HepG2 (cell line): ENCODE measurements around the gene CTNNBL1. TPM values are rescaled to one million over a fixed set of nuclear protein-coding genes. Genes with fewer than 3 reads are reported as not detected.

Experiments
- ARID4A ChIP-seq: sonication (generic); formaldehyde crosslinking; IDR thresholded peaks from 2 replicates; pipeline ENCODE4 v1.5.0; 2020; ENCODE audit warnings: mild to moderate bottlenecking, missing genetic modification reagents, borderline replicate concordance
- CENPT ChIP-seq: sonication (generic); formaldehyde crosslinking; IDR thresholded peaks from 2 replicates; pipeline ENCODE4 v1.8.0; 2022; ENCODE audit warnings: low read depth, mild to moderate bottlenecking, moderate library complexity, missing genetic modification reagents
- CENPX ChIP-seq: sonication (generic); formaldehyde crosslinking; IDR thresholded peaks from 2 replicates; pipeline ENCODE4 v1.9.0; 2021; ENCODE audit warnings: mild to moderate bottlenecking, missing genetic modification reagents, moderate library complexity
- FOXC1 ChIP-seq: sonication (generic); formaldehyde crosslinking; IDR thresholded peaks from 2 replicates; pipeline ENCODE4 v1.8.0; 2022; ENCODE audit warnings: mild to moderate bottlenecking, missing genetic modification reagents, borderline replicate concordance
- IRX3 ChIP-seq: sonication (generic); formaldehyde crosslinking; IDR thresholded peaks from 2 replicates; pipeline ENCODE4 v1.8.1; 2023; ENCODE audit warnings: mild to moderate bottlenecking, low read depth, missing genetic modification reagents, borderline replicate concordance
- ISX ChIP-seq: sonication (generic); formaldehyde crosslinking; conservative IDR thresholded peaks from 2 replicates; pipeline ENCODE4 v1.5.0; 2020; ENCODE audit warnings: missing genetic modification reagents
- KLF13 ChIP-seq: sonication (generic); formaldehyde crosslinking; IDR thresholded peaks from 2 replicates; pipeline ENCODE4 v1.4.0; 2020; ENCODE audit warnings: mild to moderate bottlenecking, missing genetic modification reagents
- KLF6 ChIP-seq: IDR thresholded peaks from 2 replicates; pipeline ENCODE4 v1.8.0; 2016; ENCODE audit warnings: missing biosample characterization, missing genetic modification reagents
- MATR3 ChIP-seq: sonication (generic); formaldehyde crosslinking; IDR thresholded peaks from 2 replicates; pipeline ENCODE4 v1.4.0; 2020; ENCODE audit warnings: missing genetic modification reagents
- MAZ ChIP-seq, 2 experiments: sonication (generic) in 1 of 2; formaldehyde crosslinking in 1 of 2; IDR thresholded peaks; 2 replicates each; pipeline versions ENCODE4 v1.5.0 to v1.6.1; 2012 to 2020; ENCODE audit warnings: low read depth in 2 of 2, mild to moderate bottlenecking in 2 of 2, borderline replicate concordance in 1 of 2, improper control_type of control experiment in 1 of 2, low read length in 1 of 2, missing genetic modification reagents in 1 of 2, moderate library complexity in 1 of 2
- RBM39 ChIP-seq: fragments of 200-400 bp; formaldehyde crosslinking; IDR thresholded peaks from one replicate; pipeline ENCODE4 v1.6.1; 2018; ENCODE audit warnings: antibody characterized with exemption, mild to moderate bottlenecking, low read depth, low read length; ENCODE audit not compliant: poor library complexity, severe bottlenecking
- RELA ChIP-seq: sonication (generic); formaldehyde crosslinking; IDR thresholded peaks from 2 replicates; pipeline ENCODE4 v1.4.0; 2020; ENCODE audit warnings: missing genetic modification reagents
- REXO4 ChIP-seq: sonication (generic); formaldehyde crosslinking; IDR thresholded peaks from 2 replicates; pipeline ENCODE4 v1.8.0; 2022; ENCODE audit warnings: missing genetic modification reagents, mild to moderate bottlenecking, borderline replicate concordance
- RXRA ChIP-seq: sonication (generic); formaldehyde crosslinking; IDR thresholded peaks from 2 replicates; pipeline ENCODE4 v1.5.1; 2020; ENCODE audit warnings: missing genetic modification reagents
- SP5 ChIP-seq: IDR thresholded peaks from 2 replicates; pipeline ENCODE4 v1.6.1; 2016; ENCODE audit warnings: low read depth, borderline replicate concordance
- SRF ChIP-seq: IDR thresholded peaks from 2 replicates; pipeline ENCODE4 v1.6.1; 2011; ENCODE audit warnings: mild to moderate bottlenecking, low read depth, low read length, moderate library complexity
- ZKSCAN1 ChIP-seq: fragments of 150-350 bp; IDR thresholded peaks from 2 replicates; pipeline ENCODE4 v1.6.1; 2014; ENCODE audit warnings: low read length
- ZNF143 ChIP-seq: sonication (generic); formaldehyde crosslinking; IDR thresholded peaks from 2 replicates; pipeline ENCODE4 v1.4.0; 2020; ENCODE audit warnings: missing genetic modification reagents
- ZNF331 ChIP-seq: sonication (generic); formaldehyde crosslinking; IDR thresholded peaks from 2 replicates; pipeline ENCODE4 v1.4.0; 2020; ENCODE audit warnings: missing genetic modification reagents
- ZNF431 ChIP-seq: sonication (generic); formaldehyde crosslinking; IDR thresholded peaks from 2 replicates; pipeline ENCODE4 v1.9.0; 2022; ENCODE audit warnings: missing genetic modification reagents, low read depth, mild to moderate bottlenecking, borderline replicate concordance
- ZNF558 ChIP-seq: sonication (generic); formaldehyde crosslinking; IDR thresholded peaks from 2 replicates; pipeline ENCODE4 v1.9.0; 2022; ENCODE audit warnings: mild to moderate bottlenecking, missing genetic modification reagents, borderline replicate concordance
- ZNF569 ChIP-seq: sonication (generic); formaldehyde crosslinking; IDR thresholded peaks from 2 replicates; pipeline ENCODE4 v1.5.0; 2020; ENCODE audit warnings: mild to moderate bottlenecking, missing genetic modification reagents, moderate library complexity, borderline replicate concordance
- ZNF749 ChIP-seq: sonication (generic); formaldehyde crosslinking; IDR thresholded peaks from 2 replicates; pipeline ENCODE4 v1.8.0; 2022; ENCODE audit warnings: mild to moderate bottlenecking, missing genetic modification reagents, moderate library complexity, borderline replicate concordance
- polyA plus RNA-seq, 8 experiments: library from polyadenylated mRNA; depleted of rRNA in 3 of 8; stranded (reverse) in 7 of 8; unstranded in 1 of 8; fragments of >200 nt; fragmentation: Illumina TruSeq in 4 of 8; extraction: Trizol in 4 of 8; gene quantifications; 2 replicates each; pipeline versions ENCODE4 v1.2.1 to v1.2.3, GENCODE V29; 2011 to 2016; ENCODE audit warnings: low read depth in 4 of 8, missing spikeins in 1 of 8, mixed read lengths in 1 of 8; ENCODE audit not compliant: insufficient read depth in 1 of 8
- total RNA-seq, 5 experiments: library from RNA; depleted of rRNA; stranded (reverse); fragments of >200 nt; fragmentation: Illumina TruSeq; extraction: Trizol; gene quantifications; 2 replicates each; pipeline ENCODE4 v1.2.3, GENCODE V29; 2016; ENCODE audit warnings: low read depth in 1 of 5
- TF ChIP-seq, protein P1 (sequence below): sonication (generic); formaldehyde crosslinking; IDR thresholded peaks from 2 replicates; pipeline ENCODE4 v1.4.0; 2020; ENCODE audit warnings: mild to moderate bottlenecking, missing genetic modification reagents

CTNNBL1 gene
- total and polyA plus RNA-seq, 2 of the 13 experiments (the other 11 are each of a cell fraction or from before 2014, with no cell fraction given): 49.3 to 94.6 TPM

DNA sequence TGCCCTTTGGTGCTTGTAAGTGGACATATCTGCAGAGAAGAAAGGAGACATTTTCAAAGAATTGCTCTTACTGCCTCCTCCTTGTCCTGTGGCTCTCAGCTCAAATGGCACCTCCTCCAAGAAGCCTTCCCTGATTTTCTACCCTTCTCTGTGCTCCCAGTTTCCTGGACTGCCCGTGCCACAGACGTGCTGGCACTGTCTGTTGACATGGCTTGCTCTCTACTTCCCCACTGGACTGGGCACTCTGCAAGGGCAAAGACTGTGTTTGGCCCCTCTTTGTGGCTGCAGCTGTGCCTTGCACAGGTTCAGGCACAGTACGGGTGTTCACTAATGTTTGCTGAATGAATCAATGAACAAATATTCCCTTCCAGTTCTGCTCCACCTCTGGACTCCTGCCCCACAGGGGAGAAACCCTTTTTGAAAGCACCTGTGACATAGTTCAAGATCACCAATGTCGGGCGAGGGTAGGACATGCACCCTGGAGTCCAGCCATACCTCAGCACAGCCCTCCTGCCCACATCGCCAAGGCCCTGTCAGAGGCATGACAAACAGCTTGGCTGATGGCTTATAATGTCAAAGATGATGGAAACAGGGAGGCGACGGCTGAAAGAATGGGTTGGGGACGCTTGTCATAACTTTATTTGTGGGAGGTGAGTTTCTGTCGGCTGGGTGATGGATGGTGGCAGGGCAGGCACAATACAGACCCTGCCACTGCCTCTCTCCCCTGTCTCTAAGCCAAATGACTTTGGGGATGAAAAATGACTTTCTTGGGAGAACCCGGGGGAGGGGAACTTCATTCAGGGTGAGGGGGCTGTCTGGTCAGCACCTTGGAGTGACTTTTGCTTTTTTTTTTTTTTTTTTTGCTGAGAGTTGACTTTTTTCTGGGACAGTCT lies 15.6 kb upstream of the CTNNBL1 start (continued):
- TF ChIP-seq SP5 (CRISPR knock-in tag): peak; percentile 61
- TF ChIP-seq IRX3 (CRISPR knock-in tag): no peak
- TF ChIP-seq SRF: no peak
- TF ChIP-seq ZNF558 (CRISPR knock-in tag): no peak
- TF ChIP-seq, protein P1, sequence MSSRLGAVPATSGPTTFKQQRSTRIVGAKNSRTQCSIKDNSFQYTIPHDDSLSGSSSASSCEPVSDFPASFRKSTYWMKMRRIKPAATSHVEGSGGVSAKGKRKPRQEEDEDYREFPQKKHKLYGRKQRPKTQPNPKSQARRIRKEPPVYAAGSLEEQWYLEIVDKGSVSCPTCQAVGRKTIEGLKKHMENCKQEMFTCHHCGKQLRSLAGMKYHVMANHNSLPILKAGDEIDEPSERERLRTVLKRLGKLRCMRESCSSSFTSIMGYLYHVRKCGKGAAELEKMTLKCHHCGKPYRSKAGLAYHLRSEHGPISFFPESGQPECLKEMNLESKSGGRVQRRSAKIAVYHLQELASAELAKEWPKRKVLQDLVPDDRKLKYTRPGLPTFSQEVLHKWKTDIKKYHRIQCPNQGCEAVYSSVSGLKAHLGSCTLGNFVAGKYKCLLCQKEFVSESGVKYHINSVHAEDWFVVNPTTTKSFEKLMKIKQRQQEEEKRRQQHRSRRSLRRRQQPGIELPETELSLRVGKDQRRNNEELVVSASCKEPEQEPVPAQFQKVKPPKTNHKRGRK (CRISPR knock-in tag): no peak
- no peak for TF ChIP-seq KLF13 (CRISPR knock-in tag)
- no peak; the same call in 1 of the 2 replicates for TF ChIP-seq ARID4A (CRISPR knock-in tag)
- no peak for TF ChIP-seq FOXC1 (CRISPR knock-in tag)
- no peak for TF ChIP-seq CENPX (CRISPR knock-in tag)
- TF ChIP-seq ZNF569 (CRISPR knock-in tag): 0 out of 2 replicates have a peak, but pooled peaks have one; percentile 12
- no peak for TF ChIP-seq RBM39
- no peak for TF ChIP-seq ZNF431
- no peak for TF ChIP-seq REXO4 (CRISPR knock-in tag)
- no peak for TF ChIP-seq ZKSCAN1
- peak; percentile 16; the same call in 1 of the 2 replicates for TF ChIP-seq MAZ (IDR thresholded peaks at IDR 0.05; ENCODE audit: borderline replicate concordance, low read depth, low read length)
- no peak for TF ChIP-seq MAZ (CRISPR knock-in tag; IDR thresholded peaks at IDR 0.05; ENCODE audit: low read depth)
- no peak for TF ChIP-seq CENPT
- no peak for TF ChIP-seq KLF6
- TF ChIP-seq RELA (CRISPR knock-in tag): no peak
- peak; percentile 56; the same call in 1 of the 2 replicates for TF ChIP-seq ZNF331
- no peak for TF ChIP-seq ZNF143
- TF ChIP-seq MATR3 (CRISPR knock-in tag): no peak
- TF ChIP-seq RXRA (CRISPR knock-in tag): peak; percentile 59; the same call in 1 of the 2 replicates
- TF ChIP-seq ZNF749 (CRISPR knock-in tag): no peak
- TF ChIP-seq ISX (CRISPR knock-in tag): no peak
